ENCODE measurements around the gene NMNAT2. TPM values are rescaled to one million over a fixed set of nuclear protein-coding genes. Genes with fewer than 3 reads are reported as not detected.

NMNAT2 gene
- total and polyA plus RNA-seq, 7 donors, result under 0.01 to 5.5 (median 3.6) TPM

DNA sequence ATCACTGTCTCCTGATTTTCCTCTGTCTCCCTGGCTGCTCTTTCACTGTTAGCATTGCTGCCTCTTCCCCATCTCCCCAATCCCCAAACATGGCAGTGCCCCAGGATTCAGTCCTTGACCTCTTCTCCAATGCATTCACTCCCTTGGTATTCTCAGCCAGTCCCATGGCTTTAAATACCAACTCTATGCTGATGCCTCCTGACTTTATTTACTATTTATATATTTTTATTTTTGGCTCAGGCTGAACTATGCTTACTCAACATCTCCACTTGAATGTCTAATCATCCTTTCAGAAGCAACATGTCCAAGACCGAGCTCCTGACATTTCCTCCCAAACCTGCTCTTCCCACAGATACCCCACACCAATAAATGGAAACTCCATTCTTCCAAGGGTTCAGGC lies 26.3 kb downstream of the NMNAT2 start:
- no peaks in the 10 kb centered on the region for H3K27me3 ChIP-seq
- no peaks in the 10 kb centered on the region for H3K36me3 ChIP-seq
- peaks cover 0 to 6% (median 0%) of the 10 kb centered on the region in 4 donors for H3K4me1 ChIP-seq
- no peak for DNase-seq
- TF ChIP-seq POLR2A (IDR thresholded peaks at IDR 0.05) (no peak), POLR2AphosphoS5 (IDR thresholded peaks at IDR 0.05) (no peak), EP300 (IDR thresholded peaks at IDR 0.05) (no peak)
- TF ChIP-seq, protein P1, sequence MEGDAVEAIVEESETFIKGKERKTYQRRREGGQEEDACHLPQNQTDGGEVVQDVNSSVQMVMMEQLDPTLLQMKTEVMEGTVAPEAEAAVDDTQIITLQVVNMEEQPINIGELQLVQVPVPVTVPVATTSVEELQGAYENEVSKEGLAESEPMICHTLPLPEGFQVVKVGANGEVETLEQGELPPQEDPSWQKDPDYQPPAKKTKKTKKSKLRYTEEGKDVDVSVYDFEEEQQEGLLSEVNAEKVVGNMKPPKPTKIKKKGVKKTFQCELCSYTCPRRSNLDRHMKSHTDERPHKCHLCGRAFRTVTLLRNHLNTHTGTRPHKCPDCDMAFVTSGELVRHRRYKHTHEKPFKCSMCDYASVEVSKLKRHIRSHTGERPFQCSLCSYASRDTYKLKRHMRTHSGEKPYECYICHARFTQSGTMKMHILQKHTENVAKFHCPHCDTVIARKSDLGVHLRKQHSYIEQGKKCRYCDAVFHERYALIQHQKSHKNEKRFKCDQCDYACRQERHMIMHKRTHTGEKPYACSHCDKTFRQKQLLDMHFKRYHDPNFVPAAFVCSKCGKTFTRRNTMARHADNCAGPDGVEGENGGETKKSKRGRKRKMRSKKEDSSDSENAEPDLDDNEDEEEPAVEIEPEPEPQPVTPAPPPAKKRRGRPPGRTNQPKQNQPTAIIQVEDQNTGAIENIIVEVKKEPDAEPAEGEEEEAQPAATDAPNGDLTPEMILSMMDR (IDR thresholded peaks at IDR 0.05), result no peak
- WGBS, 2 donors, result 88 to 94% methylated on average over 1 of the region's 1 CpG
- no peaks in the 10 kb centered on the region for H3K9me3 ChIP-seq
- no peak overlapping the region for H3K27ac ChIP-seq
- no peak overlapping the region for H3K4me3 ChIP-seq
- intact Hi-C loops (cut with DNase I), result no loop called here

DNA sequence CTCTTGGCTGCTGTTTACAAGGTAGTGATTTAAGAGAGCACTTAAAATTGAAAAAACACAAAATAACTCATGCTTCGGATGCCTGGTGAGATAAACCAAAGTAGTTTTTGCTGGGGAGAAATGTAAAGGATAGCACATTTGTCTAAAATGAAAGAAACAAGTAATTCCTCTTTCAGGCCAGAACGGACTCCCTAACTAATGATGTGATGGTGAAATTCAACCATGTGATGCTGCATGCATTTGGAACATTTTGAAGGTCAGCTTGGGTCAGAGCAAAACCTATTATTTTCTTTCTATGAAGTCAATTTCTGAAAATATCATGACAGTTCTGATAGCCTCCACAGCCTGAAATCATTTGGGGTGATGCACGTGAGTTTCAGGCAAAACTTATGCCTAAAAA lies 27.6 kb downstream of the NMNAT2 start:
- intact Hi-C loops (cut with DNase I), result no loop called here
- Histone ChIP-seq H3K27ac (no peak overlapping the region), H3K27me3 (no peaks in the 10 kb centered on the region), H3K4me1 (no peaks in the 10 kb centered on the region), H3K4me3 (no peak overlapping the region), H3K9me3 (no peaks in the 10 kb centered on the region), H3K36me3 (no peaks in the 10 kb centered on the region)
- no peak for DNase-seq
- no peak for TF ChIP-seq POLR2AphosphoS5 (IDR thresholded peaks at IDR 0.05)
- TF ChIP-seq, protein P1 (IDR thresholded peaks at IDR 0.05), result no peak
- WGBS, 2 donors, result 61 to 64% methylated on average over 3 of the region's 3 CpGs

DNA sequence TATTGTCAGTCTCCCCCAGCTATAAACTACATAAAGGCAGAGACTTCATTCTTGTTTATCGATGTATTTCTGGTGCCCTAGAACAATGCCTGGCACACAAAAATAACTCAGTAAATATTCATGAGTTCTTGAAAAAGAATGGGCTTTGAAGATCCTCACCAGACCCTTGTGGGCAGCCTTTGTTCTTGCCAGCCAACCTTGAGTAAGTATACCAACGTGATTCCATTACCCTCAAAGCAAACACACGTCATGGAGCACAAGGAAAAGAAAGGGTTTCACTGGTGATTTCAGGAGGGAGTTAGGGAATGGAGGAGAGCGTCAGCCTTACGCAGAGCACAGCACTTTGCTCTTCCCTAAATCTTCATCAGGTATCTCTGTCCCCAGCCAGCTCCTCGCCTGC lies 29.4 kb downstream of the NMNAT2 start:
- Histone ChIP-seq H3K36me3 (no peaks in the 10 kb centered on the region), H3K27me3 (no peaks in the 10 kb centered on the region), H3K4me3 (no peak overlapping the region), H3K27ac (no peak overlapping the region), H3K4me1 (no peaks in the 10 kb centered on the region), H3K9me3 (no peaks in the 10 kb centered on the region)
- 58 to 66% methylated on average over 6 of the region's 6 CpGs for WGBS, 2 donors
- no peak for DNase-seq
- TF ChIP-seq, protein P1 (IDR thresholded peaks at IDR 0.05), result no peak
- intact Hi-C loops (cut with DNase I), result no loop called here

DNA sequence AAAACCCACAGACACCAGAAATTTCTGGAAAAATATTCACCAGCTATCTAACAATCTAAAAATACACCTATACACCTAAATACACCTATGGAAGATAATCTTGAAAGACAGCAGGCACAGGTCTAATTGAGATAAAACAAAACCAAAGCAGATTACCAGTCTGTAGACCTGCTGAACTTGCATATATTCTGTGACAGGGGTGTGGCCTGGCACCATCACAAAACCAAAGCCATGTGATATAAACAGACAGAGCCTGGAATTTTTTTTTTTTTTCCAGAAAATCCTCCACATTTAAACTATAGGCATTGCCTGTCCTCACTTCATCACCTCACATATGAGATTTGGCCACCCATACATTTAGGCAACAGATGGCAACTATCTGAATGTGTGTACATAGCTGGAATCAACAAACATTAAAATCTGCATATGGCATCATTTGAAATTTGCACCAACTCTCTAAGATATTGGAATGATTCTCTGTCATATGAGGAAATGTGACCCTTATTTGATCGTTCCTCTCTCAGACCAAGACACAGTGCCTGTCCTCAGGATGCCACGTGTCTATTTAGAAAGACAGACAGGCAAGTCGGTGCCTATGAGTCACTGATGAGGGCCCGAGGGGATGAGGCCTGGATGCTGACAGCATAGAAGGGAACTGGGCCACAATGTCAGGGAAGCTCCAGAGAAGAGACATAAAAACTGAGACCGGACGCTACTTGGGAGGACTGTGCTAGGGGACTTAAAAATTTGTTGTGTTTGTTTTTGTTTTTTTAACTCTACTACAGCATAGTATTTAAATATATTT lies 32.6 kb downstream of the NMNAT2 start:
- Histone ChIP-seq H3K9me3 (no peaks in the 10 kb centered on the region), H3K27me3 (no peaks in the 10 kb centered on the region), H3K27ac (no peak overlapping the region), H3K4me1 (no peaks in the 10 kb centered on the region), H3K4me3 (no peak overlapping the region), H3K36me3 (no peaks in the 10 kb centered on the region)
- TF ChIP-seq POLR2AphosphoS5 (IDR thresholded peaks at IDR 0.05), result no peak
- TF ChIP-seq EP300 (IDR thresholded peaks at IDR 0.05), result no peak
- TF ChIP-seq, protein P1 (IDR thresholded peaks at IDR 0.05), result no peak
- TF ChIP-seq POLR2A (IDR thresholded peaks at IDR 0.05), result no peak
- intact Hi-C loops (cut with DNase I), result no loop called here
- no peak for DNase-seq
- 77 to 80% methylated on average over 6 of the region's 6 CpGs for WGBS, 2 donors

DNA sequence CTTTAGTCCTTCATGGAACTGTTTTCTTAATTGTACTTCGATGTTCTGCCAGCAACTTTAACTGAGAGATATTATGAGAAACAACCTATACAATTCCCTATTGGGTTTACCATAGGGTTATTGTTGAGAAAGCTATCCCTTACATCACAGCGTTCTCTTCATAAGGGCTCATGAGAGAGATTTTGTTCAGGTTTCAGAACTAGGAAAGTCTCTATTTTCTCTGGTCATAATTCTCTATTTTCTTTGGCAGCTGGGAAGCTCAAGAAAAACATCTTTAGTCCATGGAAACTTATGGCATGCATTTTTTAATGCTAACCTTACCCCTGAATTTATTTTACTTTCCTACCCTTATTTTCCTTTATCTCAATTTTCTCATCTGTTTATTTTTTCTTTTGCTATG lies 38.2 kb downstream of the NMNAT2 start:
- intact Hi-C loops (cut with DNase I), result no loop called here
- WGBS, 2 donors, result 93 to 95% methylated on average over 2 of the region's 2 CpGs

More for the DNA sequence above, 38.2 kb downstream of the NMNAT2 start:
- H3K27ac ChIP-seq, result no peak overlapping the region
- no peaks in the 10 kb centered on the region for H3K27me3 ChIP-seq
- no peak for TF ChIP-seq POLR2AphosphoS5 (IDR thresholded peaks at IDR 0.05)
- TF ChIP-seq, protein P1 (IDR thresholded peaks at IDR 0.05), result no peak
- TF ChIP-seq POLR2A (IDR thresholded peaks at IDR 0.05), result no peak
- no peak for TF ChIP-seq EP300 (IDR thresholded peaks at IDR 0.05)
- H3K9me3 ChIP-seq, result no peaks in the 10 kb centered on the region
- no peaks in the 10 kb centered on the region for H3K4me1 ChIP-seq
- H3K4me3 ChIP-seq, result no peak overlapping the region
- no peaks in the 10 kb centered on the region for H3K36me3 ChIP-seq
- no peak for DNase-seq
